Measurements from ENCODE around the gene MTHFD2L. TPM values are rescaled to one million over a fixed set of nuclear protein-coding genes. Genes with fewer than 3 reads are reported as not detected.
A peak's percentile ranks its signal among the peaks of the same experiment; 100 is the strongest.
"Not testable (repeated sequence)": the region's sequence is repeated elsewhere in the genome, so short reads cannot be mapped to it uniquely, and the experiment has no call there.

Gene MTHFD2L
- total RNA-seq, 8 experiments from 2014 or later = 11.7 to 30.7 (median 22.4) TPM

DNA sequence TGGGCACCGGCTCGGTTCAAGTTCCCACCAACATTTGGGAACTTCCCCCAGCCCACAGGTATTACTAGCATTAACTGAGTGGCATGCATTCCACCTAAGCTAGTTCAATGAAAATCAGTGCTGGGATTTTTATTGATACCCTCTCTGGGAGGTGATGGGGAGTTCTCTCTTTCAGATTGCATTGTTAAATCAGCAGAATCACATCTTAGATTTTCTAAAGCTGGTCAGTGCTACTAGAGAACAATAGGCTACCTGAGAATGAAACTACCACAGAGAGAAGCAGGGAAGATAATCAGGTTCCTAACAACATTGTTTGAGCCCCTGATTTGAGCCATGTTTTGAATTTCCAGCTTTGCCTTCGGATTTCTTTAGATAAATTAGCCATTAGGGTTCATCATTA lies 166.3 kb downstream of the MTHFD2L start:
- in situ Hi-C loops (cut with MboI; ENCODE audit: low pct_unique_long_range_greater_than_20kb in 2 of 9, low sequenced_read_pairs in 9 of 9, unreplicated experiment in 9 of 9) = loop anchor here in 1 of 9 experiments (25.0 kb wide), 1 partner anchor 137 kb away; no protein-coding TSS in a partner anchor
- H3K4me1 ChIP-seq (replicated peaks in 1 of 2) = no peaks in the 10 kb centered on the region
- no peak overlapping the region for H3K27ac ChIP-seq
- 43 to 88% (median 59%) methylated on average over 1 to 3 of the region's 3 CpGs; no CpG with 5 or more reads in 3 of the 10 experiments for WGBS, 10 experiments
- H3K4me3 ChIP-seq = no peak overlapping the region
- ATAC-seq (replicated peaks in 6 of 8) = no peak

DNA sequence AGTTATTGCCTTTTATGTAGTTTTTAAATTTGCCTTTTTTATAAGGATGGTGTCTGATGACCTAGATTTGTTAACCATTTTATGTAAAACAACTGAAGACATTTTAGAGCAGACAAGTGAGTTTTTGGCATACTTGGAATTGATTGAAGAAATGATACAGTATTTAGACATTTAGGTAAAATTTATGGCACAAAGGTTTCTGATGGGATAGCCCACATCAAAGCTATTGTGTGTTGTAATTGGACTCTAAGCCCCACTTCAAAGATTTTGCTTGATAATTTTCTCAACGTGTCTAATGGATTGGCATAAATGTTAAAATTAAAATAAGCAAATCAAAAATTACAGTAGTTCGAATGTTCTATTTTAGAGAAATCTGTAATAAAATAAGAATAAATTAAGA lies 168.0 kb downstream of the MTHFD2L start:
- 27 to 100% (median 83%) methylated on average over 2 of the region's 2 CpGs for WGBS, 10 experiments
- Histone ChIP-seq H3K4me3 (no peak overlapping the region), H3K4me1 (replicated peaks in 1 of 2) (no peaks in the 10 kb centered on the region), H3K27ac (no peak overlapping the region)
- in situ Hi-C loops (cut with MboI; ENCODE audit: low pct_unique_long_range_greater_than_20kb in 2 of 9, low sequenced_read_pairs in 9 of 9, unreplicated experiment in 9 of 9) = loop anchor here in 1 of 9 experiments (25.0 kb wide), 1 partner anchor 336 kb away; no protein-coding TSS in a partner anchor
- no peak for ATAC-seq (replicated peaks in 6 of 8)

- Histone ChIP-seq H3K27ac (no peak overlapping the region), H3K4me3 (no peak overlapping the region), H3K4me1 (replicated peaks in 1 of 2) (no peaks in the 10 kb centered on the region)
- WGBS, 10 experiments = 3 to 95% (median 68%) methylated on average over 2 to 3 of the region's 3 CpGs
- in situ Hi-C loops (cut with MboI; ENCODE audit: low pct_unique_long_range_greater_than_20kb in 2 of 9, low sequenced_read_pairs in 9 of 9, unreplicated experiment in 9 of 9) = loop anchor here in 1 of 9 experiments (25.0 kb wide), 1 partner anchor 335 kb away; no protein-coding TSS in a partner anchor
- ATAC-seq (replicated peaks in 6 of 8) = peak in 1 of 8 experiments; percentile 29
These were observed 169.8 kb downstream of the MTHFD2L start for GRCh38 chr4:74327762-74328161.

- Histone ChIP-seq H3K4me3 (no peak overlapping the region), H3K27ac (no peak overlapping the region), H3K4me1 (replicated peaks in 1 of 2) (no peaks in the 10 kb centered on the region)
- ATAC-seq (replicated peaks in 6 of 8) = peak in 1 of 8 experiments; percentile 40
- in situ Hi-C loops (cut with MboI; ENCODE audit: low pct_unique_long_range_greater_than_20kb in 2 of 9, low sequenced_read_pairs in 9 of 9, unreplicated experiment in 9 of 9) = loop anchor here in 1 of 9 experiments (25.0 kb wide), 1 partner anchor 334 kb away; no protein-coding TSS in a partner anchor
- WGBS, 10 experiments = 50 to 100% (median 87%) methylated on average over 1 of the region's 1 CpG; no CpG with 5 or more reads in 4 of the 10 experiments
These were observed 170.6 kb downstream of the MTHFD2L start for GRCh38 chr4:74328501-74328900.

DNA sequence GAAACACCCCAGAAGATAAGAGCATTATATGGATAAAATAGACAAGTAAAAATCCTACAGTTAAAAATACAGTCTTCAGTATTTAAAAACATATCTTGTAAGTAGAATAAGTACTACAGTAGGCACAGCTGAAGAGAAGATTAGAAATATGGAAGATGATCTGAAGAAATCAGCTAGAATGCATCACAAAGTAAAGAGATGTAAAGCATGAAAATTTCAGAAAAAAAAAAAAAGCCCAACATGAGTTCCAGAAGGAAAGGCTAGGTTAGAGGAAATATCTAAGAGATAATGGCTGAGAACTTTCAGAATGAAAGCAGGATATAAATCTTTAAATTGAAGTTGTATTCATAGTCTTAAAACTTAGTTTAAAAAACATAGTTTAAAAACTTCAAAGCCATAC lies 171.4 kb downstream of the MTHFD2L start:
- H3K27ac ChIP-seq = no peak overlapping the region
- in situ Hi-C loops (cut with MboI; ENCODE audit: low pct_unique_long_range_greater_than_20kb in 2 of 9, low sequenced_read_pairs in 9 of 9, unreplicated experiment in 9 of 9) = loop anchor here in 1 of 9 experiments (25.0 kb wide), 1 partner anchor 333 kb away; no protein-coding TSS in a partner anchor
- ATAC-seq (replicated peaks in 6 of 8) = no peak
- no peaks in the 10 kb centered on the region for H3K4me1 ChIP-seq (replicated peaks in 1 of 2)
- H3K4me3 ChIP-seq = no peak overlapping the region

GRCh38 chr4:74330295-74330750 lies 172.4 kb downstream of the MTHFD2L start:
- 56 to 100% (median 82%) methylated on average over 1 to 9 of the region's 9 CpGs; no CpG with 5 or more reads in 1 of the 10 experiments for WGBS, 10 experiments
- ATAC-seq (replicated peaks in 6 of 8) = no peak
- Histone ChIP-seq H3K4me1 (replicated peaks in 1 of 2) (no peaks in the 10 kb centered on the region), H3K27ac (no peak overlapping the region), H3K4me3 (no peak overlapping the region)
- in situ Hi-C loops (cut with MboI; ENCODE audit: low pct_unique_long_range_greater_than_20kb in 2 of 9, low sequenced_read_pairs in 9 of 9, unreplicated experiment in 9 of 9) = loop anchor here in 1 of 9 experiments (25.0 kb wide), 1 partner anchor 332 kb away; no protein-coding TSS in a partner anchor

DNA sequence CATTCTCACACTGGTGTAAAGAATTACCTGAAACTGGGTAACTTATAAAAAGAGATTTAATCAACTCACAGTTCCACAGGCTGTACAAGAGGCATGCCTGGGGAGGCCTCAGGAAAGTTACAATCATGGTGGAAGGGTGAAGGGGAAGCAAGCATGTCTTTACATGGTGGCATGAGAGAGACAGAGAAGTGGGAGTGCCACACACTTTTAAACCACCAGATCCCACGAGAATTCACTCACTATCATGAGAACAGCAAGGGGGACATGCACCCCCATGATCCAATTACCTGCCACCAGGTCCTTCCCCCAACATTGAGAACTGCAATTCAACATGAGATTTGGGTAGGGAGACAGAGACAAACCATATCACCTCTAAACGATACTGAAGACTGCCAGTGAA lies 173.3 kb downstream of the MTHFD2L start:
- H3K4me1 ChIP-seq (replicated peaks in 1 of 2) = no peaks in the 10 kb centered on the region
- no peak for ATAC-seq (replicated peaks in 6 of 8)
- WGBS, 10 experiments = 36 to 100% (median 69%) methylated on average over 1 to 2 of the region's 2 CpGs; no CpG with 5 or more reads in 4 of the 10 experiments
- H3K27ac ChIP-seq = no peak overlapping the region
- in situ Hi-C loops (cut with MboI; ENCODE audit: low pct_unique_long_range_greater_than_20kb in 2 of 9, low sequenced_read_pairs in 9 of 9, unreplicated experiment in 9 of 9) = loop anchor here in 1 of 9 experiments (25.0 kb wide), 1 partner anchor 331 kb away; no protein-coding TSS in a partner anchor
- H3K4me3 ChIP-seq = no peak overlapping the region

DNA sequence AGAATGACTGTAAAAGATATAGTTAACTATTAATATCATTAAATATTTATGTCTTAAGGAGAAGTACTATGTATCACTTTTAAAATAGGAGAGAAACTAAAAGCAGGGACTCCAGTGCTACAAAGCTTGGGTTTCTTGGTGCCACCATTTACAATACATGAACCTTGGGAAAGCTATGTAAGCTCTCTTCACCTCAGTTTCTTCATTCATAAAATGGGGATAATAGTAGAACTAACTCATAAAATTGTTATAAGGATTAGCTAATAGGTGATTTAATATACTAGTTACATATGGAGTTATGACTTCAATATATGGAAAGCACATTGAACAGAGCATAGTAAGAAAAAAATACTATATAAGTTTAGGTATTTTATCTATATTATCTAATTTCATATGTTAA lies 174.0 kb downstream of the MTHFD2L start:
- ATAC-seq (replicated peaks in 6 of 8) = no peak
- Histone ChIP-seq H3K27ac (no peak overlapping the region), H3K4me3 (no peak overlapping the region), H3K4me1 (replicated peaks in 1 of 2) (no peaks in the 10 kb centered on the region)
- in situ Hi-C loops (cut with MboI; ENCODE audit: low pct_unique_long_range_greater_than_20kb in 2 of 9, low sequenced_read_pairs in 9 of 9, unreplicated experiment in 9 of 9) = loop anchor here in 1 of 9 experiments (25.0 kb wide), 1 partner anchor 330 kb away; no protein-coding TSS in a partner anchor

DNA sequence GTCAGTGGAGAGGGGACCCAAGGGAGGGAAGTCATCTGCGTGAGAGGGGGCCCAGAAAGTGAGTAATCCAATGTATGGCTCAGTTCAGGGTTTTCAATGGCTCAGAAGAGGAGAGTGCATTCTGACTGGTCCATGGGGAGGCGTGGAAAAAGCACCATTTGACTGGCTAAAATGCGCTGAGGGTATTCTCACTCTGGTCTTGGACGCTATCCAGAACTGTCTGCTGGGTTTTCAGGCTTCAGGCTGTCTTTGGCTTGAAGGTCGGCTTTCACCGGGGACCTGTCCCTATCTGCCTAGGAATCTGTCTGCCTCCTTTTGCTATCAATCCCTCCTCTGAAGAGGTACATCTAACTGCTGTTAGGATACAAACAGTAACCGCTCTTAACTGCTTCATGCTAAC lies 176.7 kb downstream of the MTHFD2L start:
- WGBS, 10 experiments = 80 to 100% (median 90%) methylated on average over 1 to 7 of the region's 7 CpGs; no CpG with 5 or more reads in 1 of the 10 experiments
- in situ Hi-C loops (cut with MboI; ENCODE audit: low pct_unique_long_range_greater_than_20kb in 2 of 9, low sequenced_read_pairs in 9 of 9, unreplicated experiment in 9 of 9) = loop anchor here in 1 of 9 experiments (25.0 kb wide), 1 partner anchor 328 kb away; no protein-coding TSS in a partner anchor
- H3K4me1 ChIP-seq (replicated peaks in 1 of 2) = no peaks in the 10 kb centered on the region
- no peak for ATAC-seq (replicated peaks in 6 of 8)
- H3K4me3 ChIP-seq = no peak overlapping the region
- H3K27ac ChIP-seq = no peak overlapping the region

DNA sequence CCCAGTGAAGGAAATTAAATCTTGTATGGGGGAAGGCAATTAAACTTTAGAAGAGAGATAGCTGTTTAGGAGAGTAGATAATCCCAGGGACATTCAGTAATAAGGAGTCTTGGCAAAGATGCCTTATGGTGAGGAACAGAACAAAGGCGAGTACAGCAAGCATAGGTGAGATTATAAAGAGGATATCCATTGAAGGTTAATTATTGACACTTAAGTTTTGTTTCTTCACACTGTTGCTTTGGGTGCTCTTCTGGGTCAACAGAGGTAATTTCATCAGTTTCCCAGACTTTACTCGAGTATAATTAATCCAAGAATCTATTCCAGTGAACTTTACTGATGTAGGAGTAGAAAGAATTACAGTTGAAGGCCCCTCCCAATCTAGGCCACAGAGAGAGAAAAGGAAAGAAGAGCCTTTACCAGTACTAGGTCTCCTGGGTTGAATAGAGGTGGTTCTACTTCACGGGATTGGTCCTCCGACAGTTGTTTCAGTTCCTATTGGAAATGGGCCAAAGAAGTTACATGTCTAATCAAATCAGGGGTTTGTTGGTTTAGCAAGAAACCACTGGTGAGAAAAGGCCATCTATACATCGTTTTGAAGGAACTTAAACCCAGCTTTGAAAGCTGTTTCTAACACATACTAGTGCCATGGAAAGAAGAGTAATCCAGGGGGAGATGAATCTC lies 177.6 kb downstream of the MTHFD2L start:
- Histone ChIP-seq H3K4me3 (no peak overlapping the region), H3K27ac (no peak overlapping the region), H3K4me1 (replicated peaks in 1 of 2) (no peaks in the 10 kb centered on the region)
- in situ Hi-C loops (cut with MboI; ENCODE audit: low pct_unique_long_range_greater_than_20kb in 2 of 9, low sequenced_read_pairs in 9 of 9, unreplicated experiment in 9 of 9) = loop anchor here in 1 of 9 experiments (25.0 kb wide), 1 partner anchor 327 kb away; no protein-coding TSS in a partner anchor
- 46 to 100% (median 80%) methylated on average over 1 to 5 of the region's 5 CpGs for WGBS, 10 experiments
- no peak for ATAC-seq (replicated peaks in 6 of 8)

DNA sequence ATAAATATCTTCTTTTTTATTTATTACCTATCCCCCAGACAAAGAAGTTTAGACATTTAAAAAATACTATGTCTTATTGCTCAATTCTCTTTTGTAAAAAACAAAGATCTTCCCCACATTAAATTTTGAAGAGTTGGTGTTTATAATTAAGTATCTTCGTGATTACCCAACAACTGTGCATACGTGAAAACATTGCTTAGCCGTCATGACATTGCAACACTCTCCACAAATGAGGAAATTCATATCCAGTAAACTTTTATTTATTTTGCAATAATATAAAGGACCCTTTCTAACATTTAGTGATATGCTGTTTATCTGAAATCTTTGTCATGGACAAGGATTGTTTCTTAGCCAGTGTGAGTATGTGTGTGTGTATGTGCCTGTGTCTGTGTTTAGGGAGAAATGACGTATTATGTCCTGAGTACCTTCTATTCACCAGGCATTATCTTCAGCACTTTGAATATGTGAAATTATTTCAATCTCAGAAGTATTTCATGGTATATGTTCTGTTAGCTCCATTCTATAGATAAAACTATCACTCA lies 180.9 kb downstream of the MTHFD2L start:
- Histone ChIP-seq H3K27ac (no peak overlapping the region), H3K4me3 (no peak overlapping the region), H3K4me1 (replicated peaks in 1 of 2) (no peaks in the 10 kb centered on the region)
- in situ Hi-C loops (cut with MboI; ENCODE audit: low pct_unique_long_range_greater_than_20kb in 2 of 9, low sequenced_read_pairs in 9 of 9, unreplicated experiment in 9 of 9) = loop anchor here in 1 of 9 experiments (25.0 kb wide), 1 partner anchor 323 kb away; no protein-coding TSS in a partner anchor
- no peak for ATAC-seq (replicated peaks in 6 of 8)
- WGBS, 10 experiments = 33 to 100% (median 91%) methylated on average over 2 to 4 of the region's 4 CpGs

GRCh38 chr4:74339501-74339900 lies 181.6 kb downstream of the MTHFD2L start:
- Histone ChIP-seq H3K27ac (no peak overlapping the region), H3K4me1 (replicated peaks in 1 of 2) (no peaks in the 10 kb centered on the region), H3K4me3 (no peak overlapping the region)
- in situ Hi-C loops (cut with MboI; ENCODE audit: low pct_unique_long_range_greater_than_20kb in 2 of 9, low sequenced_read_pairs in 9 of 9, unreplicated experiment in 9 of 9) = loop anchor here in 1 of 9 experiments (25.0 kb wide), 1 partner anchor 323 kb away; no protein-coding TSS in a partner anchor
- no peak for ATAC-seq (replicated peaks in 6 of 8)

- not testable (repeated sequence) for H3K27ac ChIP-seq; H3K4me1 ChIP-seq (replicated peaks in 1 of 2); H3K4me3 ChIP-seq; ATAC-seq (replicated peaks in 6 of 8)
- in situ Hi-C loops (cut with MboI; ENCODE audit: low pct_unique_long_range_greater_than_20kb in 2 of 9, low sequenced_read_pairs in 9 of 9, unreplicated experiment in 9 of 9) = loop anchor here in 1 of 9 experiments (25.0 kb wide), 1 partner anchor 322 kb away; no protein-coding TSS in a partner anchor
These were observed 182.5 kb downstream of the MTHFD2L start for GRCh38 chr4:74340421-74340820.

Data from motor neuron (in vitro differentiated cells).